ENCODE data around the gene JMJD1C.

The JMJD1C gene

DNA sequence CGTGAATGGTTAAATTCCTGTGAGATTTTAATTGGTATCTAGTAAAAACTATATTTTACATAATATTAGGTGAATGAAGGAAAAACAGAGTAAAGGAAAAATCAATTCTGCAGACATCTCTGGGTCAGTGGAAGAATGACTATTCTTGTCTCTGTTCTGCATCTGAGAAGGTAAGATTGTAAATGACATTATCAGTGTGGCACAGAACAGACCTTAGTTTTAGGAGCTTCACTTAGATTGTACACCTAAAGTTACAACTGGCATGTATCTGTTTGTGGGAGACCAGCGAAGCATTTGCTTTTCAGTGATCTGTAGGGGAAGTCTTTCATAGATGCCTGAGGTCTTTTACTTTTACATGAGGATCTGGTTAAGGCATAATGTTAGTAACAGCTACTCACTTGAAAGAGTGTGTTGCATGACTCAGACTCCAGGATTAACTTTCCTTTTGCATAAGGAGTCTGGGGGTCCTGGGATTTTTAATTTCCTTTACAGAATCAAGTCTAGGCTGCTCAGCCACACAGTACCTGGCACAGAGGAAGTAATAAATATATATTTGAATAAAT is 56.2 kb downstream of the JMJD1C start:
- Histone ChIP-seq H3F3A (ENCODE audit: insufficient read depth) (no peaks in the 10 kb centered on the region), H3K4me3 (ENCODE audit: insufficient read depth, low read length, poor library complexity, severe bottlenecking) (no peak overlapping the region), H3K27me3 (ENCODE audit: low read length) (no peaks in the 10 kb centered on the region), H3K4me2 (ENCODE audit: low read depth, low read length, poor library complexity, severe bottlenecking) (no peak overlapping the region), H4K20me1 (ENCODE audit: low read depth, low read length) (peaks cover 8% of the 10 kb centered on the region; the same call in 1 of the 2 replicates), H3K9me2 (replicated peaks; ENCODE audit: insufficient read depth, low read length) (no peaks in the 10 kb centered on the region), H3K27ac (ENCODE audit: low read depth, low read length) (no peak overlapping the region), H3K9ac (ENCODE audit: low read length) (no peak overlapping the region), H3K79me2 (ENCODE audit: insufficient read depth, low read length) (peaks cover 22% of the 10 kb centered on the region), H3K9me3 (ENCODE audit: insufficient read depth, low read length) (no peaks in the 10 kb centered on the region), H3K36me3 (ENCODE audit: low read length) (peaks cover 3% of the 10 kb centered on the region; the same call in 1 of the 2 replicates), H2AFZ (ENCODE audit: low read depth, low read length, severe bottlenecking) (no peak overlapping the region)
- TF ChIP-seq EZH2phosphoT487 (conservative IDR thresholded peaks at IDR 0.05; ENCODE audit: low read length): no peak
- TF ChIP-seq, protein P1, sequence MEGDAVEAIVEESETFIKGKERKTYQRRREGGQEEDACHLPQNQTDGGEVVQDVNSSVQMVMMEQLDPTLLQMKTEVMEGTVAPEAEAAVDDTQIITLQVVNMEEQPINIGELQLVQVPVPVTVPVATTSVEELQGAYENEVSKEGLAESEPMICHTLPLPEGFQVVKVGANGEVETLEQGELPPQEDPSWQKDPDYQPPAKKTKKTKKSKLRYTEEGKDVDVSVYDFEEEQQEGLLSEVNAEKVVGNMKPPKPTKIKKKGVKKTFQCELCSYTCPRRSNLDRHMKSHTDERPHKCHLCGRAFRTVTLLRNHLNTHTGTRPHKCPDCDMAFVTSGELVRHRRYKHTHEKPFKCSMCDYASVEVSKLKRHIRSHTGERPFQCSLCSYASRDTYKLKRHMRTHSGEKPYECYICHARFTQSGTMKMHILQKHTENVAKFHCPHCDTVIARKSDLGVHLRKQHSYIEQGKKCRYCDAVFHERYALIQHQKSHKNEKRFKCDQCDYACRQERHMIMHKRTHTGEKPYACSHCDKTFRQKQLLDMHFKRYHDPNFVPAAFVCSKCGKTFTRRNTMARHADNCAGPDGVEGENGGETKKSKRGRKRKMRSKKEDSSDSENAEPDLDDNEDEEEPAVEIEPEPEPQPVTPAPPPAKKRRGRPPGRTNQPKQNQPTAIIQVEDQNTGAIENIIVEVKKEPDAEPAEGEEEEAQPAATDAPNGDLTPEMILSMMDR (IDR thresholded peaks at IDR 0.05; ENCODE audit: insufficient read depth, low read length, poor library complexity, severe bottlenecking): no peak

DNA sequence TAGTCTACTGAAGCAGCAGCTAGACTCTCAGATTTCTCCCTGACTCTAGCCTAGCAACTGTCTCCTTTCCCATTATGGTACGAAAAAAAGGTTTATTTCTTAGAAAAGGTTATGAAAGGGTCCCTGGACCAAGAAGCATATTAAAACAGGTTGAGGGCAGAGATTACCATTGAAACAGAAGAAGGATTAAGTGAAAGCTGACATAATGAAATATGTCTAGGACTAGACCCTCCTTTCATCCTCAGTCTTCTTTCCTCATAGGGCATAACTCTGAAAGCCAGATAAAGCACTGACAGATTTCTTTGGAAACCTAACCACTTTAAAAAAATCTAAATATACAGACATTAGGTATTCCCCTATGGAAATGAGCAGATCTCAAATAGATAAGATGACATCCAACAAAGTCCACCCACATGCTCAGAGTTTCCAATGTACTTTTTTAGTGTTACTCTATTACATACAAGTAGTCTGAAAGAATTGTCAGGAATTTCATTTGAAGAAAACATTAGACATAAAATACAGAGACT is 58.6 kb downstream of the JMJD1C start:
- no peak overlapping the region for H3K9ac ChIP-seq (ENCODE audit: low read length)
- H3K9me2 ChIP-seq (replicated peaks; ENCODE audit: insufficient read depth, low read length): no peaks in the 10 kb centered on the region
- no peak for TF ChIP-seq EZH2phosphoT487 (conservative IDR thresholded peaks at IDR 0.05; ENCODE audit: low read length)
- TF ChIP-seq, protein P1 (IDR thresholded peaks at IDR 0.05; ENCODE audit: insufficient read depth, low read length, poor library complexity, severe bottlenecking): no peak
- H3K79me2 ChIP-seq (ENCODE audit: insufficient read depth, low read length): peaks cover 14% of the 10 kb centered on the region; the same call in 1 of the 2 replicates
- H3F3A ChIP-seq (ENCODE audit: insufficient read depth): no peaks in the 10 kb centered on the region
- no peak overlapping the region for H2AFZ ChIP-seq (ENCODE audit: low read depth, low read length, severe bottlenecking)
- H3K4me2 ChIP-seq (ENCODE audit: low read depth, low read length, poor library complexity, severe bottlenecking): no peak overlapping the region
- H3K27ac ChIP-seq (ENCODE audit: low read depth, low read length): no peak overlapping the region
- H3K9me3 ChIP-seq (ENCODE audit: insufficient read depth, low read length): no peaks in the 10 kb centered on the region
- H3K36me3 ChIP-seq (ENCODE audit: low read length): peaks cover 3% of the 10 kb centered on the region; the same call in 1 of the 2 replicates
- no peaks in the 10 kb centered on the region for H3K27me3 ChIP-seq (ENCODE audit: low read length)
- H3K4me3 ChIP-seq (ENCODE audit: insufficient read depth, low read length, poor library complexity, severe bottlenecking): no peak overlapping the region
- H4K20me1 ChIP-seq (ENCODE audit: low read depth, low read length): peaks cover 6% of the 10 kb centered on the region; the same call in 1 of the 2 replicates

DNA sequence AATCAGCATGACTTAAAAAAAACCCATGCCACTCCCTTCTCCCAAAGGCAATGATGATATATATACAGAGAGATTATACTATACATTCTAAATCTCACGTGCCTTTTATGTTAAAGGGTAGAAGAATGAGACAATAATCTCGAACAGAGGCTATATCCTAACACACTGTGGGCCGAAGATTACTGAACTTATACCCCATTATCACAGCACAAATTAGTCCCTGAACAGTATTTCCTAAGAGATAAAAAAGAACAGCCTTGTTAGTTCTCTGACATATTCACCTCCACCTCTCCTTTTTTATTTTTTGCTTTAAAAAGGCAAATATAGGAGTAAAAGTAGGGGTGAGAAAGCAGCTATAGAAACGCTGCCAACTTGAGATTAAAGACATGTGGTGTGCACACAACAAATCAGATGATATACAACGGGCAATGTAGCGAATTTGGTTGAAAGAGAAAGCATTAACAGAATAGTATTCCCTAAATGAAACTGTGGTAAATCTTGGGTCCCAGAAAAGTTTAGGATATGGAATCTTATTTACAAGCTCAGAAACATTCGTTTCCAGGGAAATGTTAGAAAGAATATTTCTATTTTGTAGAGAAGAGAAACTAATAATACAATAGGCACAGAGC is 69.5 kb downstream of the JMJD1C start:
- Histone ChIP-seq H3K27ac (ENCODE audit: low read depth, low read length) (no peak overlapping the region), H3K9me2 (replicated peaks; ENCODE audit: insufficient read depth, low read length) (no peaks in the 10 kb centered on the region), H3K9ac (ENCODE audit: low read length) (no peak overlapping the region), H3K9me3 (ENCODE audit: insufficient read depth, low read length) (no peaks in the 10 kb centered on the region), H4K20me1 (ENCODE audit: low read depth, low read length) (peaks cover 3% of the 10 kb centered on the region; the same call in 1 of the 2 replicates), H3K36me3 (ENCODE audit: low read length) (no peaks in the 10 kb centered on the region), H3K79me2 (ENCODE audit: insufficient read depth, low read length) (0 out of 2 replicates have a peak, but pooled peaks cover 8% of the 10 kb centered on the region), H3K27me3 (ENCODE audit: low read length) (no peaks in the 10 kb centered on the region), H3F3A (ENCODE audit: insufficient read depth) (no peaks in the 10 kb centered on the region; the same call in 1 of the 2 replicates), H3K4me2 (ENCODE audit: low read depth, low read length, poor library complexity, severe bottlenecking) (no peak overlapping the region), H3K4me3 (ENCODE audit: insufficient read depth, low read length, poor library complexity, severe bottlenecking) (no peak overlapping the region), H2AFZ (ENCODE audit: low read depth, low read length, severe bottlenecking) (no peak overlapping the region)
- TF ChIP-seq, protein P1 (IDR thresholded peaks at IDR 0.05; ENCODE audit: insufficient read depth, low read length, poor library complexity, severe bottlenecking): no peak
- TF ChIP-seq EZH2phosphoT487 (conservative IDR thresholded peaks at IDR 0.05; ENCODE audit: low read length): no peak

Data from SU-DHL-6 (cell line).